Neural progenitor cell (in vitro differentiated cells): ENCODE results near the gene MTTP.

Experiments used
- CTCF ChIP-seq: fragments of 200-600 bp; sonication (generic); IDR thresholded peaks from 2 replicates; pipeline ENCODE4 v1.5.1; 2017; ENCODE audit warnings: antibody characterized with exemption, mild to moderate bottlenecking
- EZH2 ChIP-seq: fragments of 200-600 bp; sonication (generic); IDR thresholded peaks from 2 replicates; pipeline ENCODE4 v1.6.1; 2017; ENCODE audit warnings: antibody characterized with exemption, mild to moderate bottlenecking, moderate library complexity
- EZH2phosphoT487 ChIP-seq: fragments of 200-600 bp; sonication (generic); IDR thresholded peaks from 2 replicates; pipeline ENCODE4 v1.6.1; 2017; ENCODE audit warnings: antibody characterized with exemption

GRCh38 chr4:99612281-99612680, 37.7 kb downstream of the MTTP start:
- TF ChIP-seq CTCF (no peak), EZH2 (no peak), EZH2phosphoT487 (no peak)
